Sigmoid colon (tissue), 7 donors: ENCODE results near the gene IMMP1L. TPM values are rescaled to one million over a fixed set of nuclear protein-coding genes. Genes with fewer than 3 reads are reported as not detected.

Experiments
- DNase-seq: peaks from one replicate; pipeline ENCODE4 v3.0.0-alpha.2; 2019
- H3K27ac ChIP-seq, 4 donors: fragments of 200-600 bp; sonication (generic); one replicate each; pipeline ENCODE4 v1.5.1; 2016 to 2019; ENCODE audit warnings: mild to moderate bottlenecking in 1 of 4
- H3K27me3 ChIP-seq, 3 donors: fragments of 200-600 bp; sonication (generic); one replicate each; pipeline ENCODE4 v1.5.1; 2019; ENCODE audit warnings: mild to moderate bottlenecking in 1 of 3
- H3K36me3 ChIP-seq, 4 donors: fragments of 200-600 bp; sonication (generic); one replicate each; pipeline ENCODE4 v1.5.1; 2016 to 2019
- H3K4me1 ChIP-seq, 4 donors: fragments of 200-600 bp; sonication (generic); one replicate each; pipeline ENCODE4 v1.5.1; 2017 to 2019
- H3K4me3 ChIP-seq, 4 donors: fragments of 200-600 bp; sonication (generic); one replicate each; pipeline ENCODE4 v1.5.1; 2017 to 2019; ENCODE audit warnings: mild to moderate bottlenecking in 2 of 4, moderate library complexity in 1 of 4
- H3K9me3 ChIP-seq, 4 donors: fragments of 200-600 bp in 3 of 4; sonication (generic) in 3 of 4; one replicate each; pipeline versions ENCODE4 v1.5.1 to v1.6.1; 2013 to 2019
- EP300 ChIP-seq, 4 donors: sonication (generic); formaldehyde crosslinking; IDR thresholded peaks; one replicate each; pipeline ENCODE4 v1.6.1; 2017; ENCODE audit warnings: antibody characterized with exemption in 4 of 4
- POLR2A ChIP-seq, 2 donors: fragments of 450-650 bp; IDR thresholded peaks; one replicate each; pipeline ENCODE4 v1.6.1; 2016; ENCODE audit warnings: antibody characterized with exemption in 2 of 2, mild to moderate bottlenecking in 2 of 2, moderate library complexity in 2 of 2
- POLR2AphosphoS5 ChIP-seq, 4 donors: sonication (generic); formaldehyde crosslinking; IDR thresholded peaks; one replicate each; pipeline ENCODE4 v1.6.1; 2017; ENCODE audit warnings: antibody characterized with exemption in 4 of 4
- WGBS, 2 donors: extraction: QIAGEN DNeasy Blood & Tissue Kit; methylation state at CpG; one replicate each; pipeline ENCODE4 v1.1.7; 2013; 5-methylcytosine and 5-hydroxymethylcytosine counted together
- intact Hi-C: fragments of 100-400 bp; cut with DNase I; formaldehyde crosslinking; loops from one replicate; pipeline ENCODE4 v1.15.1; 2023
- polyA plus RNA-seq, 3 donors: library from polyadenylated mRNA; stranded (reverse); fragments of 200-250 nt; gene quantifications; one replicate each; pipeline ENCODE4 v1.2.3, GENCODE V29; 2013
- total RNA-seq, 4 donors: library from RNA; depleted of rRNA; stranded (reverse); fragments of >200 nt; gene quantifications; one replicate each; pipeline ENCODE4 v1.1.0, GENCODE V29; 2016
- TF ChIP-seq, protein P1 (sequence below), 4 experiments: fragments of 450-650 bp in 3 of 4; fragments of 200-600 bp in 1 of 4; IDR thresholded peaks; one replicate each; pipeline ENCODE4 v1.5.1; 2016 to 2019; ENCODE audit warnings: antibody characterized with exemption in 4 of 4, mild to moderate bottlenecking in 3 of 4, moderate library complexity in 2 of 4
- donor health status: healthy with polysubstance abuse.
- donor health status: Bipolar disorder and iron deficiency.
- donor health status: healthy.

IMMP1L gene
- total and polyA plus RNA-seq, 7 donors, result 6.6 to 39.0 (median 23.9) TPM

GRCh38 chr11:31417816-31418215 lies 91.6 kb downstream of the IMMP1L start:
- Histone ChIP-seq H3K4me3 (no peak overlapping the region), H3K4me1 (no peaks in the 10 kb centered on the region), H3K27ac (no peak overlapping the region), H3K9me3 (no peaks in the 10 kb centered on the region), H3K36me3 (no peaks in the 10 kb centered on the region), H3K27me3 (no peaks in the 10 kb centered on the region)
- no peak for DNase-seq
- 96 to 97% methylated on average over 2 of the region's 2 CpGs for WGBS, 2 donors
- intact Hi-C loops, result no loop called here
- no peak for TF ChIP-seq EP300 (IDR thresholded peaks at IDR 0.05)

- Histone ChIP-seq H3K36me3 (no peaks in the 10 kb centered on the region), H3K4me3 (no peak overlapping the region), H3K27me3 (no peaks in the 10 kb centered on the region), H3K4me1 (no peaks in the 10 kb centered on the region), H3K27ac (no peak overlapping the region), H3K9me3 (no peaks in the 10 kb centered on the region)
- no peak for DNase-seq
- WGBS, 2 donors, result 97 to 100% methylated on average over 1 of the region's 1 CpG
- TF ChIP-seq POLR2AphosphoS5 (IDR thresholded peaks at IDR 0.05) (no peak), POLR2A (IDR thresholded peaks at IDR 0.05) (no peak), EP300 (IDR thresholded peaks at IDR 0.05) (no peak)
- TF ChIP-seq, protein P1, sequence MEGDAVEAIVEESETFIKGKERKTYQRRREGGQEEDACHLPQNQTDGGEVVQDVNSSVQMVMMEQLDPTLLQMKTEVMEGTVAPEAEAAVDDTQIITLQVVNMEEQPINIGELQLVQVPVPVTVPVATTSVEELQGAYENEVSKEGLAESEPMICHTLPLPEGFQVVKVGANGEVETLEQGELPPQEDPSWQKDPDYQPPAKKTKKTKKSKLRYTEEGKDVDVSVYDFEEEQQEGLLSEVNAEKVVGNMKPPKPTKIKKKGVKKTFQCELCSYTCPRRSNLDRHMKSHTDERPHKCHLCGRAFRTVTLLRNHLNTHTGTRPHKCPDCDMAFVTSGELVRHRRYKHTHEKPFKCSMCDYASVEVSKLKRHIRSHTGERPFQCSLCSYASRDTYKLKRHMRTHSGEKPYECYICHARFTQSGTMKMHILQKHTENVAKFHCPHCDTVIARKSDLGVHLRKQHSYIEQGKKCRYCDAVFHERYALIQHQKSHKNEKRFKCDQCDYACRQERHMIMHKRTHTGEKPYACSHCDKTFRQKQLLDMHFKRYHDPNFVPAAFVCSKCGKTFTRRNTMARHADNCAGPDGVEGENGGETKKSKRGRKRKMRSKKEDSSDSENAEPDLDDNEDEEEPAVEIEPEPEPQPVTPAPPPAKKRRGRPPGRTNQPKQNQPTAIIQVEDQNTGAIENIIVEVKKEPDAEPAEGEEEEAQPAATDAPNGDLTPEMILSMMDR (IDR thresholded peaks at IDR 0.05), result no peak
- intact Hi-C loops, result no loop called here
Observed at GRCh38 chr11:31417357-31417756, 92.1 kb downstream of the IMMP1L start.

- TF ChIP-seq POLR2A (IDR thresholded peaks at IDR 0.05), result no peak
- no peak for TF ChIP-seq EP300 (IDR thresholded peaks at IDR 0.05)
- TF ChIP-seq, protein P1 (IDR thresholded peaks at IDR 0.05), result no peak
- no peak for TF ChIP-seq POLR2AphosphoS5 (IDR thresholded peaks at IDR 0.05)
- Histone ChIP-seq H3K4me1 (no peaks in the 10 kb centered on the region), H3K9me3 (no peaks in the 10 kb centered on the region), H3K27ac (no peak overlapping the region), H3K36me3 (no peaks in the 10 kb centered on the region), H3K27me3 (no peaks in the 10 kb centered on the region), H3K4me3 (no peak overlapping the region)
- intact Hi-C loops, result no loop called here
- WGBS, 2 donors, result 89 to 91% methylated on average over 4 of the region's 4 CpGs
- DNase-seq, result no peak
Observed at GRCh38 chr11:31415435-31415834, 94.0 kb downstream of the IMMP1L start.

DNA sequence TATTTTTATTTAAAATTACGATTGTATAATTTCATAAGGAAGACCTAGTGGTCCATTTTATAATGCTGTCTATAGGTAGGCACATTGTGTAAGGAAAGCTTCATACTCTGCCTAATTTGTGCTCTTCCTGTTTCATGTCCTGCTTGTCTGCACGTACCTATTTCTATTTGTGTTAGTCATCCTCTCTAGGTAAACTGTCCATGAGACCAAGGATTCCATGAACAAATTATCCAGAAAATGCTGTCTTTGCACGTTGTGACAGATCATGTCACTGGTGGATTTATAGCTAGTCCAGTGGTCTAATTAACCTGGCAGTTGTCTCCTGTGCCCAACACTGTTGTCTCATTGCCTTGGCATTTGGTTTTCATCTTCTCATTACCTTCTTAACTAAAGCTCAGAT lies 95.1 kb downstream of the IMMP1L start:
- Histone ChIP-seq H3K36me3 (no peaks in the 10 kb centered on the region), H3K27ac (no peak overlapping the region), H3K9me3 (no peaks in the 10 kb centered on the region), H3K27me3 (no peaks in the 10 kb centered on the region), H3K4me3 (no peak overlapping the region), H3K4me1 (no peaks in the 10 kb centered on the region)
- intact Hi-C loops, result no loop called here
- no peak for TF ChIP-seq POLR2A (IDR thresholded peaks at IDR 0.05)
- no peak for TF ChIP-seq POLR2AphosphoS5 (IDR thresholded peaks at IDR 0.05)
- TF ChIP-seq, protein P1 (IDR thresholded peaks at IDR 0.05), result no peak
- TF ChIP-seq EP300 (IDR thresholded peaks at IDR 0.05), result no peak
- DNase-seq, result no peak
- WGBS, 2 donors, result 84 to 91% methylated on average over 3 of the region's 3 CpGs

GRCh38 chr11:31412946-31413345 lies 96.5 kb downstream of the IMMP1L start:
- Histone ChIP-seq H3K4me3 (no peak overlapping the region), H3K9me3 (no peaks in the 10 kb centered on the region), H3K36me3 (no peaks in the 10 kb centered on the region), H3K27me3 (no peaks in the 10 kb centered on the region), H3K4me1 (no peaks in the 10 kb centered on the region), H3K27ac (no peak overlapping the region)
- TF ChIP-seq POLR2A (IDR thresholded peaks at IDR 0.05) (no peak), EP300 (IDR thresholded peaks at IDR 0.05) (no peak)
- DNase-seq, result no peak
- intact Hi-C loops, result no loop called here
- 97% methylated on average over 2 of the region's 2 CpGs for WGBS, 2 donors

GRCh38 chr11:31408201-31408600 lies 101.2 kb downstream of the IMMP1L start:
- WGBS, 2 donors, result 98% methylated on average over 2 of the region's 2 CpGs
- TF ChIP-seq EP300 (IDR thresholded peaks at IDR 0.05), result no peak
- TF ChIP-seq, protein P1 (IDR thresholded peaks at IDR 0.05), result no peak
- TF ChIP-seq POLR2A (IDR thresholded peaks at IDR 0.05), result no peak
- intact Hi-C loops, result no loop called here
- DNase-seq, result no peak
- H3K4me3 ChIP-seq, result no peak overlapping the region
- H3K27ac ChIP-seq, result no peak overlapping the region
- peaks cover 0 to 6% (median 0%) of the 10 kb centered on the region in 4 donors for H3K4me1 ChIP-seq
- no peaks in the 10 kb centered on the region for H3K27me3 ChIP-seq
- no peaks in the 10 kb centered on the region for H3K9me3 ChIP-seq
- no peaks in the 10 kb centered on the region for H3K36me3 ChIP-seq
